HG03039 (cell line): ENCODE data around the gene SP100.

Experiments
- ATAC-seq: cut with Tn5 transposase; IDR thresholded peaks from one replicate; pipeline ENCODE4 v1.9.1; 2021; ENCODE audit warnings: mild to moderate bottlenecking, moderate library complexity; ENCODE audit not compliant: unreplicated experiment

The SP100 gene

GRCh38 chr2:230537531-230537976 lies 121.6 kb downstream of the SP100 start:
- ATAC-seq: peak; percentile 57

GRCh38 chr2:230540332-230540731 lies 124.3 kb downstream of the SP100 start:
- no peak for ATAC-seq

DNA sequence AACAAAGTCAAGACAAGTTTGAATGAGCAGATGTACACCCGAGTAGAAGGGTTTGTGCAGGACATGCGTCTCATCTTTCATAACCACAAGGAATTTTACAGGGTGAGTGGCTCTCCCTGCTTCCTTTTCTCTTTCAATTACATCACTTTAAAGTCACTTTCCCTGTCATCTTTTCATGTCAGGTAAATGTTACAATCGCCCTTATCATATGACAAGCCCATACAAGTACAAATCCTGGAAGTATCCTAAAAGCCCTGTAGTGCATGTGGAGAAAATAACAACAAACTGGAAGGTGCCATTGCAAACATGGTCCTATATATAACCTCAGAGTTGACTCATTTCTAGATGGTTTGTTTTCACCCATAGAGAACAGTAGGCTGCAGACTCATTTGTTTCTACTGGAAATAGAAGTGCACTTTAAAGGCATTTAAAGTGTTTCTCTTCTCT lies 126.0 kb downstream of the SP100 start:
- peak; percentile 67 for ATAC-seq

- ATAC-seq: no peak
Observed at GRCh38 chr2:230542751-230543150, 126.8 kb downstream of the SP100 start.

DNA sequence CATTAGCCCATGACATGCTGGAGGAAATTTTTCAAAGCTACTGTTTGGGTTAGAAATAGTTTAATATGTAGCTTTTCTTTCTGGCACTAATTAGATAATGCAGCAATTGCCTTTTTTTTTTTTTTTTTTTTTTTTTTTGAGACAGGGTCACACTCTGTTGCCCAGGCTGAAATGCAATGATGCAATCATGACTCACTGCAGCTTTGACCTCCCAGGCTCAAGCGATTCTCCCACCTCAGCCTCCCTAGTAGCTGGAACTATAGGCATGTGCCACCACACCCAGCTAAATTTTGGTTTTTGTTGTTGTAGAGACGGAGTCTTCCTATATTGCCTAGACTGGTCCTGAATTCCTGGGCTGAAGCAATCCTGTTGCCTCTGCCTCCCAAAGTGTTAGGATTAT lies 136.2 kb downstream of the SP100 start:
- no peak for ATAC-seq

GRCh38 chr2:230557065-230557464 lies 141.1 kb downstream of the SP100 start:
- no peak for ATAC-seq

GRCh38 chr2:230564805-230565779 lies 149.1 kb downstream of the SP100 start:
- no peak for ATAC-seq

DNA sequence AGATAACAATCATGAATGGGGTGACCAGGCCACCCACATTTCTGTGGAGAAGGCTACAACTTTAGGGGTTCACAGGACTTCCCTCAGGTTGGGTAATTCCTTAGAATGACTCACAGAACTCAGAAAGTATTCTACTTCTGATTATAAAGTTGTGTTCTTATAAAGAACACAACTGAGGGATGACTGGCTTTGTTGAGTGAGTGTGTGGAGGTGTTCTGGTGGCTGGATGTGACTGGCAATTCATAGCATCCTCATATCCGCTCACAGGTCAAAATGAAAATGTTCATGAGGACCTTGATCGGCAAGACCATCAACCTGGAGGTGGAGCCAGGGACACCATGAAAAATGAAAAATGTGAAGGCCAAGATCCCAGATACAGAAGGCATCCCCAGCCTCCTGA lies 153.3 kb downstream of the SP100 start:
- ATAC-seq: no peak

- ATAC-seq: no peak
Observed at GRCh38 chr2:230570987-230571386, 155.0 kb downstream of the SP100 start.

GRCh38 chr2:230575642-230576324 lies 159.8 kb downstream of the SP100 start:
- no peak for ATAC-seq

- ATAC-seq: no peak
Observed at GRCh38 chr2:230577114-230577513, 161.1 kb downstream of the SP100 start.

DNA sequence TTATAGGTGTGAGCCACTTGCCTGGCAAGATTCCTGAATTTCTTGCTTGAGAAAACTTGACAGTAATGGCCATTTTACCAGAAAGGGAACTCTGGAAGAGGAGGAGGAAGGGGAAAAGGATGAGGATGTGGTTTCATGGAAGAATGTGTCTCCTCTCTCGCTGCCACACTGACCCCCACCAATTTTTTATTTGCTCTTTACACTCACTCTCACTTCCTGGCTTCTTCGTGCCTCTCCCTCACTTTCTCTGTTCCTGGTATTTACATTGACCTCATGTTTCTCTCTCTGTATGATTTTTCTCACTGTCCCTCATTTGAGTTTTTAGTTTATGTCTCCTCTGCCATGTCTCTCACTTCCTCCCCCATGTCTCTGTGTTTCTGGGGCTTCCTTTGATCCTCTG lies 162.1 kb downstream of the SP100 start:
- no peak for ATAC-seq

GRCh38 chr2:230582851-230583283 lies 166.9 kb downstream of the SP100 start:
- peak; percentile 63 for ATAC-seq

GRCh38 chr2:230583581-230583980 lies 167.6 kb downstream of the SP100 start:
- ATAC-seq: no peak

DNA sequence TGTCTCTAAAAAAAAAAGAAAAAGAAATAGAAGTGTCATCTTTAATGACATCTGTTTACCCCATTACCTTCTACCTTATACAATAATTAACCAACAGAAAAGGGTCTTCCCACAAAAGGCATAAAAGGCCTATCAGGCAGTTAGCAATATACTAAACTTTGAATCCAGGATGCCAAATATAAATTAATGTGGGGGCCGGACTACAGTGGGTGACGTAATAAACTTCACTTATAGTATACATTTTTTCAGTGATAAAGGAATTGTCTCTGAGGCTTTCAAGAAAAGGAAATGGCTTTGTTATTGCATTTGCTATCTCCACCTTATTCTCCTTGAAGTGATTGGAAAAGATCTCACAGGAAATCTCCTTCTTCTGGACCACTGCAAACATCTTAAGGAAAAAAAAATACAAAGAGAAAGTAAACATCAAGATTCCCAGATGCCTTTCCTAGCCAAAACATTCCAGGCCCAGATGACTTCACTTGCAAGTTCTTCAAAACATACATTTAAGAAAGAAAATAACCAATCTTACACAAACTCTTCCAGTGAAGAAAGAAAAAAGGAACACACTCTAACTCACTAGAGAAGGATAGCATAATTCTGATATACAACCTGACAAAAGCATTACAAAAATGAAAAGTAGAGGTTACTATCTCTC lies 170.5 kb downstream of the SP100 start:
- no peak for ATAC-seq

DNA sequence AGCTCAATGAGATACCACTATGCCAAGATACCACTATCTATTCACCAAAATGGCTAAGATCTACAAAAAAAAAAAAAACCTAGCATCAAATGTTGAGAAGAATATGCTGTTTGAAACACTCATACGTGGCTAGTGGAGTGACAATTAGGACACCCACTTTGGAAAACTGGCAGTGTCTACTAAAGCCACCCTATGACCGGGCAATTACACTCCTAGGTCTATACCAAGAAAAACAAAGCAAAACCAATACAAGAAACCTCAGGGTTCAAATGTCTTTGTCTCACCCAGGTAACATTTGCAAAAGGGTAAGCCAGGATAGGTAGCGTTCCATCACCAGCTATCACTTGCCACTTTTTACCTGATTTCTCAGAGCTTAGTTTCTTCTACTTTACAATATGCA lies 173.0 kb downstream of the SP100 start:
- peak; percentile 10 for ATAC-seq

DNA sequence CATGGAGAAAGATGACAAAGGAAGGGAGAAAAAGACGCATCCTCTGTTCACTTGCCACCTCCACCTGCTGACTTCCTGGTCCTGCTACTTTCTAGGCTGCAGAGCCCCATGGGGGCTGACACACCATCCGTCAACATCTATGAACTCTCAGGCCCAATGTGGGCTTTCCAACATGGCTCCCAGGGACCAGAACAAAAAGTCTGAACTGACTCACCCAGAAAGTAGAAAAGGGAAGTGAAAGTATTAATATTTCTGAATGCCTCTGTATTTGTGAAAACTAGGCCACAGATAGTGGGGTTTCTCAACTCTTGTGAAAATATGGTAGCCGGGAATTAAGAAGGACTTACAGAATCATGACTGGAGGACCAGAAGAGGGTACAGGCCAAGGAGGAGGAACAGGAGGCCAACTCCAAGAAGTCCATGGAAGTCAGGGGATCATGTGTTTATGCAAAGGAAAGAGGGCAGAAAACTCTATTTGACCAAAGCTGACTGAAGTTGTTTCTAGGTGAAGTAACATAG lies 173.6 kb downstream of the SP100 start:
- peak; percentile 86 for ATAC-seq

- no peak for ATAC-seq
Observed at GRCh38 chr2:230590333-230590732, 174.3 kb downstream of the SP100 start.

DNA sequence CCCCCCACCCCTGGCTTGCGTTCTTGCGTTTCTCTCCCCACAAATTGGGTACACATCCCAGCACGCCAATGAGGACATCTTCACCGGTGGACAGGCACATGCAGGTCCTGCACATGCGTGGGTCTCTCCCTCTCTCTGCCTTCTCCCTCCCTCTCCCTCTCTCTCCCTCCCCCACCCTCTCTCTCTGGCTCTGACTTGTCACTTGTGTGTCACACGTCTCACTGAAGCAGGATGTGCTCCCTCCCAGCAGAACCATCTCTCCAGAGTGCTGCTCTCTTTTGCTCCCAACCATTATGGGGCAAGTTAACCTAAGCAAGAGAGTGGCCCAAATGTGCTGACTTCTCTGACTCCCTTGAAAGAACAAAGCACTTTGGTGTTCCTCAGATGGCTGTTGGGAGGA lies 175.8 kb downstream of the SP100 start:
- ATAC-seq: no peak

DNA sequence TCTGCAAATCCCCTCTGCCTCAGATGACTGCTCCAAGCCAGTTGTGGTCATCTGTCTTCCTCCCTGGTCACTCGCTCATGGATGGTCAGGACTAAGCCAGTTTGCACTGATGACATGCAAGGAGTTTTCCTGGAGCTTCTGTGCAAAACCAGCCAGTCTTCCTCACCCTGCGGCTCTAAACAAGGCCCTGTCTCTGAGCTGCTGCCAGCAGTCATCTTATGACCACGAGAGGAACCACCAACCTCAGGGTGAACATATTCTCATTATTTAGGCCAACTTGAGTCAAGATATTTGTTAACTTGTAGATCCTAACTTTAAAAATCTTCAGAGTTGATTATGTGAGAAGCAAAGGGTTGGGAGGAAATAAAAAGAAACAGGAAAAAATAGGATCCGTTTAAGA lies 176.8 kb downstream of the SP100 start:
- no peak for ATAC-seq
